Prostate gland (tissue), 2 donors: ENCODE data around the gene UGT1A10.

Source experiments
- POLR2A ChIP-seq: fragments of 450-650 bp; IDR thresholded peaks from one replicate; pipeline ENCODE4 v1.6.1; 2016; ENCODE audit warnings: antibody characterized with exemption, mild to moderate bottlenecking
- TF ChIP-seq, protein P1 (sequence below), 4 experiments: fragments of 200-600 bp in 2 of 4; fragments of 450-650 bp in 2 of 4; sonication (generic) in 2 of 4; IDR thresholded peaks; 1 replicate in 3 of 4; 2 replicates in 1 of 4; pipeline ENCODE4 v1.5.1; 2016 to 2019; ENCODE audit warnings: antibody characterized with exemption in 4 of 4, mild to moderate bottlenecking in 2 of 4, moderate library complexity in 2 of 4

DNA sequence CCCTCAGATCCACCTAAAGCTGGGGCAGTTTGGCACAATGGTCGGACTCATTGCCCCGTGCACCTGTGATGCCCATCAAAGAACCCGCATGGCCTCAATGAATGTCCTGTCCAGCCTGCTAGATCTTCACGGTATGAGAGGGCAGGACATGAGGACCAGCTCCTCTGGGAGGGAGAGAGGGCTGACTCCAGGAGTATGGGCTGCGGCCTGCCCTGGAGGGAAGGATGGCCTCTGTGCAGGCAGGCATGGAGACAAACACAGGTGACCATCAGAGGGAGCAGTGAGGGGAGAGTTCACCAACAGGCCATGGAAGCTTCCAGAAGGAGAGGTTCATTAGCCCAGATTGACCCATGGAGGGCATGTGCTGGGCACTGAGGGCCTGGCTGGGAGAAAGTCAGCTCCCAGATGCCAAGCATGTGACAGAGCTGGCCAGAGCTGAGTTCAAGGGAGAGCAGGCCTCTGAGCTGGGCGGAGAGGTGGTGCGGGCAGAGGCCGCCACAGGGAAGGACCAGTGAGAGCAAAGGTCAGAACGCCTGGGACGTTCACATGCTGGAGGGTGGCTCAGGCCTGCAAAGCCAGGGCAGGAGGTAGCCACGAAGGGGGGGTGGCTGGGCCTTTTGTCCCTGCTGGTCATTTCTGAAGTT lies 181.9 kb downstream of the UGT1A10 start:
- TF ChIP-seq, protein P1, sequence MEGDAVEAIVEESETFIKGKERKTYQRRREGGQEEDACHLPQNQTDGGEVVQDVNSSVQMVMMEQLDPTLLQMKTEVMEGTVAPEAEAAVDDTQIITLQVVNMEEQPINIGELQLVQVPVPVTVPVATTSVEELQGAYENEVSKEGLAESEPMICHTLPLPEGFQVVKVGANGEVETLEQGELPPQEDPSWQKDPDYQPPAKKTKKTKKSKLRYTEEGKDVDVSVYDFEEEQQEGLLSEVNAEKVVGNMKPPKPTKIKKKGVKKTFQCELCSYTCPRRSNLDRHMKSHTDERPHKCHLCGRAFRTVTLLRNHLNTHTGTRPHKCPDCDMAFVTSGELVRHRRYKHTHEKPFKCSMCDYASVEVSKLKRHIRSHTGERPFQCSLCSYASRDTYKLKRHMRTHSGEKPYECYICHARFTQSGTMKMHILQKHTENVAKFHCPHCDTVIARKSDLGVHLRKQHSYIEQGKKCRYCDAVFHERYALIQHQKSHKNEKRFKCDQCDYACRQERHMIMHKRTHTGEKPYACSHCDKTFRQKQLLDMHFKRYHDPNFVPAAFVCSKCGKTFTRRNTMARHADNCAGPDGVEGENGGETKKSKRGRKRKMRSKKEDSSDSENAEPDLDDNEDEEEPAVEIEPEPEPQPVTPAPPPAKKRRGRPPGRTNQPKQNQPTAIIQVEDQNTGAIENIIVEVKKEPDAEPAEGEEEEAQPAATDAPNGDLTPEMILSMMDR (IDR thresholded peaks at IDR 0.05) = no peak
- no peak for TF ChIP-seq POLR2A
